ENCODE measurements around the gene MEIS1. TPM values are rescaled to one million over a fixed set of nuclear protein-coding genes. Genes with fewer than 3 reads are reported as not detected.
A peak's percentile ranks its signal among the peaks of the same experiment; 100 is the strongest.

The MEIS1 gene
- total and polyA plus RNA-seq, 2 donors from 2014 or later, result 7.3 to 36.7 TPM

DNA sequence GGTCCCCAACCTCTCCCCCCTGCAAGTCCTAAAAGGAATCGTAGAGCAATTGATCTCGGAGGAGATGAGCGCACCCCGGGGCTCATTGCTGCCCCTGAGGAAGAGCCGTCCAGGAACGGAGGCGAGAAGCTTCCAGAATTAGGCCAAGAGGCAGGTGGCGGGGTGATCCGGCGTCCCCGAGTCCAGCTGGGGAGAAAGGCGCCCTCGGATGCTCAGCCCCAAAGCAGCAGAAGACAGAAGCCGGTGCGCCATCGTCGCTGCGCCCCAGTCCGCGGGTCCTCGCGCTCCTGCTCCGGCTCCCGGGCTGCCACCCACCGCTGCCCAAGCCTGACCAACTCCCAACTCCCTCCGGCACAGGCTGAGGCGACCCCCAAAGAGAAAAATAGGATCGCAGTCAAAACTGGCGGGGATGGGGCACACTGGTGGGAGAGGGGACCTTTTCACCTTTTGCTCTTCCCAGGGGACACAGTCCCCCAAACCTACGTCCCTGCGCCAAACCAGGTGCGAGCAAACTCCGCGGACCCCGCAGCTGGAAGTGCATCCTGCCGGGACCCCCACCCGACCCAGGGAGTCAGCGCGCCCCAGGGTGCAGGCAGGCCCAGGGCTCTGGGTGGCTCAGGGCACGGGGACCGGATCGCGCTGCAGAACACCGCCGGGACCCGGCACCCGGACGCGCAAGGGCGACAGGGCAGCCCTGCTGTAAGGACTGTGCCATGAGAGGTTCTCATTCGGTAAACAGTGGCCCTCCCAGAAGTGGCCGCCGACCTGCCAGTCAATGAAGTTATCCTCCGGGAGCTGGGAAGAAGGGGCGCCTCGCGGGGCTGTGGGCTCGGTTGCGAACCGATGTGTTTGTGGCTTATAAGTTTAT lies 8.4 kb upstream of the MEIS1 start:
- H3K27ac ChIP-seq (ENCODE audit: low read depth in 2 of 2, low read length in 2 of 2), result no peak overlapping the region
- H3K27me3 ChIP-seq (ENCODE audit: control insufficient read depth, insufficient read depth, low read length), result peaks cover 2% of the 10 kb centered on the region
- no peak for FAIRE-seq
- peak; percentile 49 to 81 (median 60) for DNase-seq
- intact Hi-C loops (cut with DNase I), result no loop called here
- peak overlapping the region in 2 of 3 donors; percentile 33 to 37 for H3K4me3 ChIP-seq (ENCODE audit: low read length in 3 of 3)
- TF ChIP-seq, protein P1, sequence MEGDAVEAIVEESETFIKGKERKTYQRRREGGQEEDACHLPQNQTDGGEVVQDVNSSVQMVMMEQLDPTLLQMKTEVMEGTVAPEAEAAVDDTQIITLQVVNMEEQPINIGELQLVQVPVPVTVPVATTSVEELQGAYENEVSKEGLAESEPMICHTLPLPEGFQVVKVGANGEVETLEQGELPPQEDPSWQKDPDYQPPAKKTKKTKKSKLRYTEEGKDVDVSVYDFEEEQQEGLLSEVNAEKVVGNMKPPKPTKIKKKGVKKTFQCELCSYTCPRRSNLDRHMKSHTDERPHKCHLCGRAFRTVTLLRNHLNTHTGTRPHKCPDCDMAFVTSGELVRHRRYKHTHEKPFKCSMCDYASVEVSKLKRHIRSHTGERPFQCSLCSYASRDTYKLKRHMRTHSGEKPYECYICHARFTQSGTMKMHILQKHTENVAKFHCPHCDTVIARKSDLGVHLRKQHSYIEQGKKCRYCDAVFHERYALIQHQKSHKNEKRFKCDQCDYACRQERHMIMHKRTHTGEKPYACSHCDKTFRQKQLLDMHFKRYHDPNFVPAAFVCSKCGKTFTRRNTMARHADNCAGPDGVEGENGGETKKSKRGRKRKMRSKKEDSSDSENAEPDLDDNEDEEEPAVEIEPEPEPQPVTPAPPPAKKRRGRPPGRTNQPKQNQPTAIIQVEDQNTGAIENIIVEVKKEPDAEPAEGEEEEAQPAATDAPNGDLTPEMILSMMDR (IDR thresholded peaks at IDR 0.05; ENCODE audit: borderline replicate concordance, extremely low read depth, insufficient read depth), result no peak
- H3K9me3 ChIP-seq (ENCODE audit: control insufficient read depth in 2 of 3, insufficient read depth in 1 of 3, low read length in 3 of 3), result no peaks in the 10 kb centered on the region
- peaks cover 0 to 6% (median 0%) of the 10 kb centered on the region in 3 donors for H3K4me1 ChIP-seq (ENCODE audit: control insufficient read depth in 2 of 3, insufficient read depth in 2 of 3, low read depth in 1 of 3, low read length in 3 of 3)
- no peaks in the 10 kb centered on the region for H3K36me3 ChIP-seq (ENCODE audit: control insufficient read depth in 2 of 3, insufficient read depth in 3 of 3, low read length in 3 of 3)
- no peak overlapping the region for H3K9ac ChIP-seq (ENCODE audit: low read length in 3 of 3)

DNA sequence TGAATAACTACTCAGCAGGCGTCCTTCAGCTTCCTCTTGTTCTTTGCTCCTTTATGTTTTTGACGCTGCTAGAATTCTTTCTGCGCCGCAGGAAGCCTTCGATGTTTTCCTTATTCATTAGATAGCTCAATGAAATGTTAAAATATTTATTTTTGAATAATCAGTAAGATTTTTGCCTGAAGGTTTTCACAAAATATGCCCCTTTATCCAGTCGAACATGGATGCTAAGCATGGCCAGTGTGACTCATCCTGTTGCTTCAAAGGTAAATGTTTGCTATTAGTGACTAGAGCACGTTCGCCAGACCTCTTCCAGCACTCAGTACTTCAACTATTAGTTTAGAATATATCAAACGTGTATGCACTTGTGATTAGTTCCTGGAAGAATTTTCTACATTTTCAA lies 7.6 kb upstream of the MEIS1 start:
- peaks cover 0 to 6% (median 0%) of the 10 kb centered on the region in 3 donors for H3K4me1 ChIP-seq (ENCODE audit: control insufficient read depth in 2 of 3, insufficient read depth in 2 of 3, low read depth in 1 of 3, low read length in 3 of 3)
- H3K4me3 ChIP-seq (ENCODE audit: low read length in 3 of 3), result no peak overlapping the region
- TF ChIP-seq, protein P1 (IDR thresholded peaks at IDR 0.05; ENCODE audit: borderline replicate concordance, extremely low read depth, insufficient read depth), result no peak
- peak in 2 of 5 donors; percentile 36 to 46 for DNase-seq
- no peak for FAIRE-seq
- no peaks in the 10 kb centered on the region for H3K9me3 ChIP-seq (ENCODE audit: control insufficient read depth in 2 of 3, insufficient read depth in 1 of 3, low read length in 3 of 3)
- no peak overlapping the region for H3K27ac ChIP-seq (ENCODE audit: low read depth in 2 of 2, low read length in 2 of 2)
- no peaks in the 10 kb centered on the region for H3K36me3 ChIP-seq (ENCODE audit: control insufficient read depth in 2 of 3, insufficient read depth in 3 of 3, low read length in 3 of 3)
- peaks cover 2% of the 10 kb centered on the region for H3K27me3 ChIP-seq (ENCODE audit: control insufficient read depth, insufficient read depth, low read length)
- intact Hi-C loops (cut with DNase I), result no loop called here
- peak overlapping the region in 1 of 3 donors; percentile 11 for H3K9ac ChIP-seq (ENCODE audit: low read length in 3 of 3)

DNA sequence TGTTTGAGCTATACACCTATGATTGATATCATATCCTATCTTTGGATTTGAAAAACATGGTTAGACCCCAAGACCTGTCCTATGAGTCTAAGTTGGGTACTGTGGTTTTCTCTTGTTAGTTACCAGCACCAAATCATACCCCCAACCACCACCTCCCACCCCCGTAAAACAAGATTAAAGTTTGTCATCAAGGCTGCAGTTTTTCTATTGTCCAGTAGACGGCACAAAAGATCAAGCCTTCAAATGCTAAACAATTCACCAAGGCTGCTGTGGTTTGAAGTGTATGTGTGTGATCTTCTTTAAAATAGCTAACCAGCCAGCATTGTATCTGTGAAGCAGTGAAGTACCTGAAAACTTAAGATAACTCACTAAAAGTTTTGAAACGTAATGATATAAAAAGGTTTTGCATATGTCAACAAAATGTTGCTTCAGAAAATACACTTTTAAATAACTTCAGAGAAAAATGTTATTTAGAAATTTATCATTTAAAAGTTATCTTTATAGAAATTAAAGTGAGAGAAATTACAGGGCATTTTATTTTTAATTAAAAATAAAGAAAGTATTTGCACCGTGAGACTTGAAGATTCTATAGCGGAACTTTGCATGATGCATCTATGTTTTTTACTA lies 5.8 kb upstream of the MEIS1 start:
- intact Hi-C loops (cut with DNase I), result no loop called here
- FAIRE-seq, result peak; percentile 68
- H3K4me1 ChIP-seq (ENCODE audit: control insufficient read depth in 2 of 3, insufficient read depth in 2 of 3, low read depth in 1 of 3, low read length in 3 of 3), result peaks cover 0 to 6% (median 4%) of the 10 kb centered on the region in 3 donors

More for the DNA sequence above, 5.8 kb upstream of the MEIS1 start:
- H3K9me3 ChIP-seq (ENCODE audit: control insufficient read depth in 2 of 3, insufficient read depth in 1 of 3, low read length in 3 of 3), result no peaks in the 10 kb centered on the region
- no peak overlapping the region for H3K9ac ChIP-seq (ENCODE audit: low read length in 3 of 3)
- H3K4me3 ChIP-seq (ENCODE audit: low read length in 3 of 3), result no peak overlapping the region
- H3K27ac ChIP-seq (ENCODE audit: low read depth in 2 of 2, low read length in 2 of 2), result no peak overlapping the region
- TF ChIP-seq, protein P1 (IDR thresholded peaks at IDR 0.05; ENCODE audit: borderline replicate concordance, extremely low read depth, insufficient read depth), result peak; percentile 94
- peaks cover 2% of the 10 kb centered on the region for H3K27me3 ChIP-seq (ENCODE audit: control insufficient read depth, insufficient read depth, low read length)
- H3K36me3 ChIP-seq (ENCODE audit: control insufficient read depth in 2 of 3, insufficient read depth in 3 of 3, low read length in 3 of 3), result no peaks in the 10 kb centered on the region
- peak in 4 of 5 donors; percentile 49 to 94 (median 74) for DNase-seq

Data from kidney (tissue), 14 donors.